Camera-type eye (tissue), 1 donor: ENCODE results near the gene TMEM233. TPM values are rescaled to one million over a fixed set of nuclear protein-coding genes. Genes with fewer than 3 reads are reported as not detected.

Source experiments
- total RNA-seq: library from RNA; depleted of rRNA; stranded (reverse); fragments of >200 nt; gene quantifications from one replicate; pipeline ENCODE4 v1.2.3, GENCODE V29; 2014

The TMEM233 gene
- total RNA-seq = 0.49 TPM

GRCh38 chr12:119593578-119594398 lies at the start of gene TMEM233:
Gene TMEM233 (plus strand): TSS chr12:119593774. CDS start chr12:119593849, 75 bp downstream.

GRCh38 chr12:119667577-119668323 lies 74.2 kb downstream of the TMEM233 start, which contains the start of gene PRKAB1:
Gene PRKAB1 (plus strand): TSS chr12:119668133. CDS start chr12:119668245, 112 bp downstream.

Other genes with a start within 250 kb of the TMEM233 start
- gene PRKAB1, start 74.4 kb downstream of the TMEM233 start, total RNA-seq = 42.2 TPM